Measurements from ENCODE around the gene ZBTB34. TPM values are rescaled to one million over a fixed set of nuclear protein-coding genes. Genes with fewer than 3 reads are reported as not detected.

Gene ZBTB34
- total and polyA plus RNA-seq, 2 experiments from 2014 or later, result 4.9 to 13.0 TPM

GRCh38 chr9:126853667-126854066, 6.8 kb upstream of the ZBTB34 start:
- peak in 1 of 2 donors; percentile 17 for DNase-seq (ENCODE audit: low read depth in 1 of 2, low spot score in 1 of 2)
- no peak for TF ChIP-seq CTCF (IDR thresholded peaks at IDR 0.05; ENCODE audit: low read depth, low read length)
- no peak overlapping the region for H3K4me3 ChIP-seq

GRCh38 chr9:126854734-126855133, 5.7 kb upstream of the ZBTB34 start:
- H3K9me3 ChIP-seq (ENCODE audit: low read depth), result no peaks in the 10 kb centered on the region
- no peak overlapping the region for H3K4me3 ChIP-seq
- no peak for TF ChIP-seq CTCF (IDR thresholded peaks at IDR 0.05; ENCODE audit: low read depth, low read length)
- H3K36me3 ChIP-seq, result no peaks in the 10 kb centered on the region
- DNase-seq (ENCODE audit: low read depth in 1 of 2, low spot score in 1 of 2), result no peak
- H3K4me1 ChIP-seq (ENCODE audit: low read depth), result no peaks in the 10 kb centered on the region
- no peak overlapping the region for H3K27ac ChIP-seq
- H3K27me3 ChIP-seq, result no peaks in the 10 kb centered on the region

More at GRCh38 chr9:126853667-126854066, 6.8 kb upstream of the ZBTB34 start:
- no peaks in the 10 kb centered on the region for H3K9me3 ChIP-seq (ENCODE audit: low read depth)
- no peaks in the 10 kb centered on the region for H3K4me1 ChIP-seq (ENCODE audit: low read depth)
- no peak overlapping the region for H3K27ac ChIP-seq
- H3K36me3 ChIP-seq, result no peaks in the 10 kb centered on the region
- no peaks in the 10 kb centered on the region for H3K27me3 ChIP-seq

GRCh38 chr9:126856326-126856877, 4.0 kb upstream of the ZBTB34 start:
- Histone ChIP-seq H3K27me3 (no peaks in the 10 kb centered on the region), H3K4me3 (no peak overlapping the region), H3K27ac (no peak overlapping the region), H3K4me1 (ENCODE audit: low read depth) (peaks cover 2% of the 10 kb centered on the region), H3K9me3 (ENCODE audit: low read depth) (no peaks in the 10 kb centered on the region), H3K36me3 (no peaks in the 10 kb centered on the region)
- TF ChIP-seq CTCF (IDR thresholded peaks at IDR 0.05; ENCODE audit: low read depth, low read length), result no peak
- DNase-seq (ENCODE audit: low read depth in 1 of 2, low spot score in 1 of 2), result no peak

GRCh38 chr9:126857261-126857960, 3.0 kb upstream of the ZBTB34 start:
- Histone ChIP-seq H3K27ac (no peak overlapping the region), H3K9me3 (ENCODE audit: low read depth) (no peaks in the 10 kb centered on the region), H3K4me3 (no peak overlapping the region), H3K27me3 (no peaks in the 10 kb centered on the region), H3K4me1 (ENCODE audit: low read depth) (peaks cover 12% of the 10 kb centered on the region), H3K36me3 (no peaks in the 10 kb centered on the region)
- TF ChIP-seq CTCF (IDR thresholded peaks at IDR 0.05; ENCODE audit: low read depth, low read length), result no peak
- DNase-seq (ENCODE audit: low read depth in 1 of 2, low spot score in 1 of 2), result peak in 1 of 2 donors; percentile 22

GRCh38 chr9:126859111-126859510, 1.3 kb upstream of the ZBTB34 start:
- Histone ChIP-seq H3K4me3 (no peak overlapping the region), H3K27ac (no peak overlapping the region), H3K27me3 (no peaks in the 10 kb centered on the region), H3K9me3 (ENCODE audit: low read depth) (no peaks in the 10 kb centered on the region), H3K36me3 (peaks cover 5% of the 10 kb centered on the region), H3K4me1 (ENCODE audit: low read depth) (peaks cover 17% of the 10 kb centered on the region)
- no peak for TF ChIP-seq CTCF (IDR thresholded peaks at IDR 0.05; ENCODE audit: low read depth, low read length)
- no peak for DNase-seq (ENCODE audit: low read depth in 1 of 2, low spot score in 1 of 2)

Measured in cardiac muscle cell (in vitro differentiated cells and primary cell).